SH-SY5Y (cell line): Measurements from ENCODE around the gene CDH4.

ENCODE experiments used
- GATA2 ChIP-seq: IDR thresholded peaks from 2 replicates; pipeline ENCODE4 v1.6.1; 2011; ENCODE audit warnings: mild to moderate bottlenecking, low read depth, low read length
- GATA3 ChIP-seq: IDR thresholded peaks from 2 replicates; pipeline ENCODE4 v1.6.1; 2011; ENCODE audit warnings: low read depth, mild to moderate bottlenecking, low read length, moderate library complexity

DNA sequence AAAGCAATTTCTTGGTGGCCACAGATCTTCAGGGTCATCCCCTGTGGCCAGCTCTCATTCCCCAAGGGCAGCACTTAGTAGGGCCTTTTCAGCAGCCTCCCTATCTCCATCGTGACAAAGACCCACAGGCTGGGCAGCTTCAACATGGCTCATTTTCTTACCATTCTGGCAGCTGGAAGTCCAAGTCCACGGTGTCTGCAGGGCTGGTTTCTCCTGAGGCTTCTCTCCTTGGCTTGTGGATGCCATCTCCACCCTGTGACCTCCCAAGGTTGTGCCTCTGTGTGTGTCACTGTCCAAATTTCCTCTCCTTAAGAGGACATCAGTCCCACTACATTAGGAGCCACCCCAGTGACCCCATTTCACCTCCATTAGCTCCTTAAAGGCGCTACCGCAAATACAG, 161.7 kb downstream of the CDH4 start:
- TF ChIP-seq GATA3 (no peak), GATA2 (no peak)
